ENCODE results near the gene GPR161. TPM values are rescaled to one million over a fixed set of nuclear protein-coding genes. Genes with fewer than 3 reads are reported as not detected.

Gene GPR161
- polyA plus RNA-seq, 1 experiment, result 20.4 TPM

GRCh38 chr1:168079761-168080160 lies 57.0 kb downstream of the GPR161 start:
- no peak for DNase-seq (ENCODE audit: low read depth)
- ChIA-PET CTCF (no interaction called here), POLR2A (interaction anchor here (0.6 kb wide), 1 partner anchor 68 kb away, joined by 3 read pairs; no protein-coding TSS in a partner anchor)
- TF ChIP-seq CTCF (IDR thresholded peaks at IDR 0.05; ENCODE audit: insufficient read depth, low read depth, low read length), result no peak
- no peak overlapping the region for H3K4me3 ChIP-seq (ENCODE audit: low read depth, low read length)
- peaks cover 10% of the 10 kb centered on the region for H3K36me3 ChIP-seq (ENCODE audit: control insufficient read depth, insufficient read depth, low read length)
- H3K27me3 ChIP-seq (ENCODE audit: control insufficient read depth, insufficient read depth, low read length), result no peaks in the 10 kb centered on the region

GRCh38 chr1:168069384-168069783 lies 67.3 kb downstream of the GPR161 start:
- CTCF ChIA-PET, result interaction anchor here (1.4 to 2.2 kb wide), 3 partner anchors 8 to 99 kb away, joined by 4 to 8 read pairs (median 5); no protein-coding TSS in a partner anchor

DNA sequence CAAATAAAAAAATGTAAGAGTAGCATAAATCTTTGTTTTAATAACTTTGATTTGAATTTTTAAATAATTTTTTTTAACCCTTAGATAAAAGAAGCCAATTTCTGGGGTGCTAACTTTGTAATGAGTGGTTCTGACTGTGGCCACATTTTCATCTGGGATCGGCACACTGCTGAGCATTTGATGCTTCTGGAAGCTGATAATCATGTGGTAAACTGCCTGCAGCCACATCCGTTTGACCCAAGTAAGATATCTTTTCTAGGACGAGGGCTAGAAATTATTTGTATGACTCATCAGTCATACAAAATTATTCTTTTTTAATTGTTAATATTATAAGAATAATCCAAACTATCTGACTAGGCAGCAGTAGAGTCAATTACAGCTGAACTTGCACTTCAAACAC lies 71.2 kb downstream of the GPR161 start:
- H3K4me3 ChIP-seq (ENCODE audit: low read depth, low read length), result no peak overlapping the region
- no peaks in the 10 kb centered on the region for H3K27me3 ChIP-seq (ENCODE audit: control insufficient read depth, insufficient read depth, low read length)
- TF ChIP-seq CTCF (IDR thresholded peaks at IDR 0.05; ENCODE audit: insufficient read depth, low read depth, low read length), result no peak
- ChIA-PET CTCF (interaction anchor here (1.1 kb wide), 2 partner anchors 12 to 20 kb away, joined by 4 read pairs; no protein-coding TSS in a partner anchor), POLR2A (no interaction called here)
- peaks cover 2% of the 10 kb centered on the region; the same call in 1 of the 2 replicates for H3K36me3 ChIP-seq (ENCODE audit: control insufficient read depth, insufficient read depth, low read length)
- no peak for DNase-seq (ENCODE audit: low read depth)

More at GRCh38 chr1:168069384-168069783, 67.3 kb downstream of the GPR161 start:
- DNase-seq (ENCODE audit: low read depth), result no peak
- Histone ChIP-seq H3K36me3 (ENCODE audit: control insufficient read depth, insufficient read depth, low read length) (peaks cover 2% of the 10 kb centered on the region; the same call in 1 of the 2 replicates), H3K27me3 (ENCODE audit: control insufficient read depth, insufficient read depth, low read length) (no peaks in the 10 kb centered on the region), H3K4me3 (ENCODE audit: low read depth, low read length) (no peak overlapping the region)
- POLR2A ChIA-PET, result no interaction called here
- TF ChIP-seq CTCF (IDR thresholded peaks at IDR 0.05; ENCODE audit: insufficient read depth, low read depth, low read length), result no peak

DNA sequence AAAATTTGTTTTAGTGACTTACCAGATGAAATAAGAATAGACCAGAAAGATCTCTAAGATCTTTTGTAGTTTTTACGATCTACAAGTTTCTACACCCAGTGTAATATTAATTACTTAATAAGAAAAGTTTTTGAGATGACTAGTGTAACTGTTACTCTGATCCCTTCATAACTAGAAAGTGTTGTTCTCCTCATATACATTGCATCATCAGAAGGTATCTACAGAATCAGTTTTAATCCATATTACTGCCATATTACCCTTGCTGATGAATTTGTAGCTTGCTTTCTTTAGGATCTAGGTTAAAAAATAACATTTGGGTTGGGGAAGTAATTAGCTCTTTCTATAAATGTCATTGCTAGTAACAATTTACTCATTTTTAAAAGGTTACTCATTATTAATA lies 72.5 kb downstream of the GPR161 start:
- H3K36me3 ChIP-seq (ENCODE audit: control insufficient read depth, insufficient read depth, low read length), result peaks cover under 1% of the 10 kb centered on the region; the same call in 1 of the 2 replicates
- CTCF ChIA-PET, result interaction anchor here (1.0 kb wide), 1 partner anchor 17 kb away, joined by 5 read pairs; no protein-coding TSS in a partner anchor
- POLR2A ChIA-PET, result no interaction called here
- TF ChIP-seq CTCF (IDR thresholded peaks at IDR 0.05; ENCODE audit: insufficient read depth, low read depth, low read length), result no peak
- no peak overlapping the region for H3K4me3 ChIP-seq (ENCODE audit: low read depth, low read length)
- no peaks in the 10 kb centered on the region for H3K27me3 ChIP-seq (ENCODE audit: control insufficient read depth, insufficient read depth, low read length)
- no peak for DNase-seq (ENCODE audit: low read depth)

DNA sequence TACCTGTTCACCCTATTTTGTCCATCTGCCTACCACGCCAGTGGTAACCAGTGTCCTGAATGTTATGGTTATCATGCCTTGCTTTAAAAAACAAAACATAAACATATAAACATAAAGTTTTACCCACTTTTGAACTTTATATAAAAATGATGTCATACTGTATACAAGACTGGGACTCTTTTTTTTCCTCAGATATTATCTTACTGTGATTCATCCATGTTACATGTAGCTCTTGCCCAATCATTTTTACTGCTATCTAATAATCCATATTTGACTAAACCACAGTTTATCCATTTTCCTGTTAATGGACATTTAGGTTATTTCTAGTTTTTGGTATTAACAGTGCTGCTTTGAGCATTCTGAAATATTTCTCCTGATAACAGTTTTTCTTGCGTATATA lies 78.8 kb downstream of the GPR161 start:
- Histone ChIP-seq H3K4me3 (ENCODE audit: low read depth, low read length) (no peak overlapping the region), H3K36me3 (ENCODE audit: control insufficient read depth, insufficient read depth, low read length) (peaks cover 5% of the 10 kb centered on the region), H3K27me3 (ENCODE audit: control insufficient read depth, insufficient read depth, low read length) (no peaks in the 10 kb centered on the region)
- no peak for TF ChIP-seq CTCF (IDR thresholded peaks at IDR 0.05; ENCODE audit: insufficient read depth, low read depth, low read length)
- ChIA-PET CTCF (no interaction called here), POLR2A (no interaction called here)
- no peak for DNase-seq (ENCODE audit: low read depth)
